Measurements from ENCODE around the gene KIF26B.

Gene KIF26B

GRCh38 chr1:245552331-245552730 lies 397.5 kb downstream of the KIF26B start:
- no peak overlapping the region for H3K27ac ChIP-seq (ENCODE audit: low read depth, low read length)
- no peaks in the 10 kb centered on the region for H3K27me3 ChIP-seq (ENCODE audit: low read length)
- TF ChIP-seq CTCF (IDR thresholded peaks at IDR 0.05; ENCODE audit: insufficient read depth, low read length, poor library complexity, severe bottlenecking) = no peak
- H3K9me2 ChIP-seq (replicated peaks; ENCODE audit: insufficient read depth, low read length) = no peaks in the 10 kb centered on the region
- no peaks in the 10 kb centered on the region for H3K36me3 ChIP-seq (ENCODE audit: low read length)
- no peaks in the 10 kb centered on the region for H3K9me3 ChIP-seq (ENCODE audit: insufficient read depth, low read length)
- H3K79me2 ChIP-seq (ENCODE audit: insufficient read depth, low read length) = no peaks in the 10 kb centered on the region
- H3K4me2 ChIP-seq (ENCODE audit: low read depth, low read length, poor library complexity, severe bottlenecking) = no peak overlapping the region
- no peak overlapping the region for H3K9ac ChIP-seq (ENCODE audit: low read length)
- no peaks in the 10 kb centered on the region for H4K20me1 ChIP-seq (ENCODE audit: low read depth, low read length)
- H2AFZ ChIP-seq (ENCODE audit: low read depth, low read length, severe bottlenecking) = no peak overlapping the region
- H3F3A ChIP-seq (ENCODE audit: insufficient read depth) = no peaks in the 10 kb centered on the region
- no peak overlapping the region for H3K4me3 ChIP-seq (ENCODE audit: insufficient read depth, low read length, poor library complexity, severe bottlenecking)

GRCh38 chr1:245556057-245556456 lies 401.3 kb downstream of the KIF26B start:
- Histone ChIP-seq H3K27me3 (ENCODE audit: low read length) (no peaks in the 10 kb centered on the region), H4K20me1 (ENCODE audit: low read depth, low read length) (no peaks in the 10 kb centered on the region), H3F3A (ENCODE audit: insufficient read depth) (no peaks in the 10 kb centered on the region), H3K9me2 (replicated peaks; ENCODE audit: insufficient read depth, low read length) (no peaks in the 10 kb centered on the region), H3K36me3 (ENCODE audit: low read length) (no peaks in the 10 kb centered on the region), H3K4me2 (ENCODE audit: low read depth, low read length, poor library complexity, severe bottlenecking) (no peak overlapping the region), H3K9ac (ENCODE audit: low read length) (no peak overlapping the region), H3K9me3 (ENCODE audit: insufficient read depth, low read length) (no peaks in the 10 kb centered on the region), H3K27ac (ENCODE audit: low read depth, low read length) (no peak overlapping the region), H3K4me3 (ENCODE audit: insufficient read depth, low read length, poor library complexity, severe bottlenecking) (no peak overlapping the region), H3K79me2 (ENCODE audit: insufficient read depth, low read length) (no peaks in the 10 kb centered on the region), H2AFZ (ENCODE audit: low read depth, low read length, severe bottlenecking) (no peak overlapping the region)
- TF ChIP-seq CTCF (IDR thresholded peaks at IDR 0.05; ENCODE audit: insufficient read depth, low read length, poor library complexity, severe bottlenecking) = no peak
- no peak for TF ChIP-seq EZH2phosphoT487 (conservative IDR thresholded peaks at IDR 0.05; ENCODE audit: low read length)

GRCh38 chr1:245558069-245558468 lies 403.3 kb downstream of the KIF26B start:
- no peak overlapping the region for H3K4me2 ChIP-seq (ENCODE audit: low read depth, low read length, poor library complexity, severe bottlenecking)
- no peaks in the 10 kb centered on the region for H3K9me3 ChIP-seq (ENCODE audit: insufficient read depth, low read length)
- no peaks in the 10 kb centered on the region for H3K9me2 ChIP-seq (replicated peaks; ENCODE audit: insufficient read depth, low read length)
- no peaks in the 10 kb centered on the region for H4K20me1 ChIP-seq (ENCODE audit: low read depth, low read length)
- H2AFZ ChIP-seq (ENCODE audit: low read depth, low read length, severe bottlenecking) = no peak overlapping the region
- TF ChIP-seq CTCF (IDR thresholded peaks at IDR 0.05; ENCODE audit: insufficient read depth, low read length, poor library complexity, severe bottlenecking) (no peak), EZH2phosphoT487 (conservative IDR thresholded peaks at IDR 0.05; ENCODE audit: low read length) (no peak)
- no peaks in the 10 kb centered on the region for H3F3A ChIP-seq (ENCODE audit: insufficient read depth)
- no peaks in the 10 kb centered on the region for H3K79me2 ChIP-seq (ENCODE audit: insufficient read depth, low read length)
- no peak overlapping the region for H3K9ac ChIP-seq (ENCODE audit: low read length)
- H3K4me3 ChIP-seq (ENCODE audit: insufficient read depth, low read length, poor library complexity, severe bottlenecking) = no peak overlapping the region
- H3K27me3 ChIP-seq (ENCODE audit: low read length) = no peaks in the 10 kb centered on the region
- no peaks in the 10 kb centered on the region for H3K36me3 ChIP-seq (ENCODE audit: low read length)
- H3K27ac ChIP-seq (ENCODE audit: low read depth, low read length) = no peak overlapping the region

All from SU-DHL-6 (cell line).